ENCODE measurements around the gene TTC28.

DNA sequence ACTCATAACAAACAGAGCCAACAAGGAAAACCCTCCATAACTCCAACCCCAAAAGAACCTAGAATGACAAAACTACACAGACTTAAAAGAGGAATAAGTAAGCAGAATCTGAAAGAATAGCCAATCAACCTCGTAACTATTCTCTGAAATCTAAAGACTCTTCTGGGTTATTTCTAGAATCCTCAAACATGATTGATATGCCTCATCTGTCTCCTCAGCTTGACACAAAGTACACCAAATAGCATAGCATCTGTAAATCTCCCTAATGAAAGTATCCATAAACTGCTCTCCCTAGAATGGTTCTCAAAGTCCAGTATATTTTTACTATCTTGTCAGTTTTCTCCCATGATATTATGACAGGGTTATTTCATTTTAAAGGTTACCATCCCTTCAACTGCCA lies 195.0 kb downstream of the TTC28 start:
- no peak for TF ChIP-seq POLR2A (IDR thresholded peaks at IDR 0.05)
- no peak for TF ChIP-seq POLR2AphosphoS5 (IDR thresholded peaks at IDR 0.05)
- TF ChIP-seq, protein P1, sequence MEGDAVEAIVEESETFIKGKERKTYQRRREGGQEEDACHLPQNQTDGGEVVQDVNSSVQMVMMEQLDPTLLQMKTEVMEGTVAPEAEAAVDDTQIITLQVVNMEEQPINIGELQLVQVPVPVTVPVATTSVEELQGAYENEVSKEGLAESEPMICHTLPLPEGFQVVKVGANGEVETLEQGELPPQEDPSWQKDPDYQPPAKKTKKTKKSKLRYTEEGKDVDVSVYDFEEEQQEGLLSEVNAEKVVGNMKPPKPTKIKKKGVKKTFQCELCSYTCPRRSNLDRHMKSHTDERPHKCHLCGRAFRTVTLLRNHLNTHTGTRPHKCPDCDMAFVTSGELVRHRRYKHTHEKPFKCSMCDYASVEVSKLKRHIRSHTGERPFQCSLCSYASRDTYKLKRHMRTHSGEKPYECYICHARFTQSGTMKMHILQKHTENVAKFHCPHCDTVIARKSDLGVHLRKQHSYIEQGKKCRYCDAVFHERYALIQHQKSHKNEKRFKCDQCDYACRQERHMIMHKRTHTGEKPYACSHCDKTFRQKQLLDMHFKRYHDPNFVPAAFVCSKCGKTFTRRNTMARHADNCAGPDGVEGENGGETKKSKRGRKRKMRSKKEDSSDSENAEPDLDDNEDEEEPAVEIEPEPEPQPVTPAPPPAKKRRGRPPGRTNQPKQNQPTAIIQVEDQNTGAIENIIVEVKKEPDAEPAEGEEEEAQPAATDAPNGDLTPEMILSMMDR (IDR thresholded peaks at IDR 0.05) = no peak
- no peak for TF ChIP-seq EP300 (IDR thresholded peaks at IDR 0.05)

All from gastroesophageal sphincter (tissue), 3 donors.